Ishikawa (cell line): ENCODE results near the gene DOK6.

Experiments
- CREB1 ChIP-seq: IDR thresholded peaks from 2 replicates; pipeline ENCODE4 v1.6.1; 2012; ENCODE audit warnings: low read depth
- EGR1 ChIP-seq: IDR thresholded peaks from 2 replicates; pipeline ENCODE4 v1.6.1; 2012
- EP300 ChIP-seq: IDR thresholded peaks from 2 replicates; pipeline ENCODE4 v1.6.1; 2012; ENCODE audit warnings: borderline replicate concordance
- FOXM1 ChIP-seq: IDR thresholded peaks from 2 replicates; pipeline ENCODE4 v1.6.1; 2012; ENCODE audit warnings: low read depth, borderline replicate concordance
- MAX ChIP-seq: IDR thresholded peaks from 2 replicates; pipeline ENCODE4 v1.6.1; 2012
- RAD21 ChIP-seq: IDR thresholded peaks from 2 replicates; pipeline ENCODE4 v1.6.1; 2012; ENCODE audit warnings: low read depth
- REST ChIP-seq: IDR thresholded peaks from 2 replicates; pipeline ENCODE4 v1.6.1; 2012; ENCODE audit warnings: low read depth, mild to moderate bottlenecking
- TAF1 ChIP-seq: IDR thresholded peaks from 2 replicates; pipeline ENCODE4 v1.6.1; 2012; ENCODE audit warnings: low read depth, mild to moderate bottlenecking
- TCF12 ChIP-seq: IDR thresholded peaks from 2 replicates; pipeline ENCODE4 v1.6.1; 2012; ENCODE audit warnings: low read depth
- YY1 ChIP-seq: IDR thresholded peaks from 2 replicates; pipeline ENCODE4 v1.6.1; 2012; ENCODE audit warnings: low read depth
- ZBTB7A ChIP-seq: IDR thresholded peaks from 2 replicates; pipeline ENCODE4 v1.6.1; 2012; ENCODE audit warnings: low read depth

DNA sequence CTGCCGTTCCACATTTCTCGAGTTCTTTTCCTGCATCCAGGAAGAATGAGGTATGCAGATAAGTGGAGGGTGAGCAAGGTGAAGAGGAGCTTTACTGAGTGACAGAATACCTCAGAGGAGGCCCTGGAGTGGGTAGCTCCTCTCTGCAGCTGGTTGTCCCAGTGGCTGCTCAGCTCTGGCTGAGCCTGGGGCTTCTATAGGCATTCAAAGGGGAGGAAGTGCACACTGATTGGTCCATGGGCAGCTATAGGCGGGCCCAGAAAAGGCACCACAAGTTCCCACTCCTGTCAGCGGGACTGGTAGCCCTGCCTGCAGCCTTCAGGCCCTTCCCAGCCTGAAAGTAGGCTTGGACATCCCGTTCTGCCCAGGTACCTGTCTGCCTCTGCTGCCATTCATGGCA is 94.7 kb downstream of the DOK6 start:
- no peak for TF ChIP-seq REST
- TF ChIP-seq TCF12 = no peak
- no peak for TF ChIP-seq MAX
- TF ChIP-seq EP300 = no peak
- no peak for TF ChIP-seq RAD21
- TF ChIP-seq EGR1 = no peak
- no peak for TF ChIP-seq YY1
- TF ChIP-seq TAF1 = no peak
- no peak for TF ChIP-seq CREB1
- TF ChIP-seq FOXM1 = no peak
- TF ChIP-seq ZBTB7A = no peak
